Measurements from ENCODE around the gene PLA2G15.

PLA2G15 gene

DNA sequence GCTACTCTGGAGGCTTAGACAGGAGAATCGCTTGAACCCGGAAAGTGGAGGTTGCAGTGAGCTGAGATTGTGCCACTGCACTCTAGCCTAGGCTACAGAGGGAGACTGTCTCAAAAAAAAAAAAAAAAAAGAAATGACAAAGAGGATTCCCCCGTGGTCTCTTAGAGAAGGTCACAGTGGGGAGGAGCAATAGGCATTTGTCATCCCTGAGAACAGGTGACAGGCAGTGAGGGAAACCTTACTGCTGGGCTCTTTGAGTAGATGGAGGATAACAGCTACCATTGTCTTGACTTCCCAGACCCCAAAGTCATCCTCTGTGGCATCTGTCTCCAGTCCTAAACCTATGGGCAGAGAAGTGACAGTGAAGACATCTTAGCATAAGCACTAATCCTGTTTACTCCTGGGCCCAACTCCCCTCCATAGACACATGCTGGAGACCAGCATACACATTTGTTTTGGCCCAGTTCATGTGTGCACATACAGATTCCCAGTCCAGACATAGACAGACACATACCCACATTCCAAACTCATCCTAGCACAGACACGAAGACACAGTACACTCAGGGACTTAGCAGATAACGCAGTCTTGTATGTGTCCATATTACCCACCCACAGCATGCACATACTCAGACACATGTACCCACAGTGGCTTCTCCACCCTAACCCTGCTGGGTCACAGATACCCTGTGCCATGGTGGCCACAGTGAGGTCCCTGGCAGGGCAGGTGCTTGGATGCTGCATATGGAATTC lies 11.9 kb upstream of the PLA2G15 start:
- DNase-seq: no peak

DNA sequence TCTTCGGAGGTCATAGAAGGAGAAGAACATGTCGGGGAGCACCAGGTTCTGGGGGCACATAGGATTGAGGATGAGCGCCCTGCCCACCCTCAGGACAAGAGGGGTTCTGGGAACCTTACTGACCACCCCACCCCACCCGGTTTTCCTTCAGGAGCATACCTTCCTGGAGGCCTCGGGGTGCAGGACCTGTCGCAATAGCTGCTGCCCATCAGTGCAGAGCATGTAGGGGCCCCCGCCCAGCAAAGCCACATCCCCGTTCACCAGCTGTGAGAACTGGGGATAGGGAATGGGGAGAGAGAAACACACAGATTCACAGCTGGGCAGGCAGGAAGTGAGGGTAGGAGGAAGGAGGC lies 11.4 kb upstream of the PLA2G15 start:
- DNase-seq: no peak

DNA sequence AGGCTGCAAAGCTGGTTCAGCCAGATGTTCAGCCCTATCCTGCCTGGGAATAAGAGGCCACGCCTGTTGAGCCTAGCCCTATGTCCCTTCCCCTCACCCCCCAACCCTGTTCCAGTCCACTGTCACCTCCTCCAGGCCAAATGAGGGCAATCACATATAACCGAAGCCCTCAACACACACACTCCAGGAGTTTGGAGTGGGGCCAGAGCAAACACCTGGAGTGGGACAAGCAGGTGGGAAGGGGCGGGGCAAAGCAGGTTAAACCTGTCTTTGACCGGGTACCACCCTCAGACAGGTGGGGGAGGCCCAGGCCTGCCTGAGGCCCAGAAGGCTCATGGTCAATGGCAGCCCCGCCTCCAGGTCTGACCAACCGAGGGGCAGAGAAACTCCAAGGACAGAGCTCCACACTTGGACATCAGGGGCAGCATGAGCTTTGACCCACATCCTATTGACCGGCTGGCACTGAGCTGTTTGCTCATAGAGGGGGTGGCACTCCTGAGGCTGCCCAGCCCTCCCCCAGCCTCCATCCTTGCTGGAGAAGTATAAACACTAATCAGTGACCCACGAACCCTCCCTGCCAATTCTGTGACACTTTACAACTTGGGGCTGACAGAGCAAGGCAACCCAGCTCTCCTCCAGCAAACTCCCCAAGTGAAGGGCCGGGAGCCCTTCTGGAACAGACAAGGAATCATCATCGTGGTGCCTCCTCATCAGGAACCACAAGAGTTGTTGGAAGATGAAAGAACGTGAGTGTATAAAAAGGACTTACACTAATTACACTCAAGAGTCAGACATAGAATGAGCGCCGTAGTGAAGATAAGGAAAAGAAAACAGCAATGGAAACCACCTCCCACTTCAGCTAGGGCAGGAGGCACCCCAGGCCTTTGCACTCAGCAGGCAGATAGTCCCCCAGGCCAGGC lies 10.7 kb upstream of the PLA2G15 start:
- DNase-seq: no peak

DNA sequence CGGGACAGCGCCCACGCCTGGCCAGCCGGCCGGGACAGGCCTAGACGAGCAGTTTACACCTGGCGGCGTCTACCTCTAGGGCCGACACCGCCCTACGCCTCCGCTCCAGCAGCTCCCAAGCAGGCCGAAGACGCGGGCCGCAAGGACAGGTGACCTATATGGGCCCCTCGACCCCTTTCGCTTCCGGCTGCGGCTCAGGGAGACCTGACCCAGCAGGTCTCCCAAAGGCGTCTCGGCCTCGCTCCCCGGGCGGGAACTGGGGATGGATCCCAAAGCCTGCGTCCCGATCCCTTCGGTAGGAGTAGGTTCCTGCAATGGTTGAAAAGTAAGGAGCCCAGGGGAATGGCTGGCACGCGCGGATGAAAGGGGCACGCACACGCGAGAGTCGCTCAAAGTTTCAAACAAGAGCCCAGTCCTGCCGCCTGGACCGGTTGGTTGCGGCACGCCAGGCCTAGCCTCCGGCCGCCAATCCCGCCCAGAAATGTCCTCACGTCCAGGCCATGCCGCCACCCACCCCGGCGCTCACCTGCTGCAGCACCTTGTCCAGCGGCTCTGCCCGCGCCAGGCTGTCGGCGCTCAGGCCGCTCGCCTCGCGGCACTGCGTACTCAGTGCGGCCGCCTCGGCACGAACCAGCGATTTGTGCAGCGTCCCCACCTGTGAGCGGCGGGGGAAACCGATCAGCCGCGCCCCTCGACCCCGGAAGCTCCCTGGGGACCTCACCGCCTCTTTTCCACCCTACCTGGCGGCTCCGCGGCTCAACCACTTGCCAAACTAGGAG lies 9.9 kb upstream of the PLA2G15 start:
- DNase-seq: no peak

- DNase-seq: no peak
Measured at GRCh38 chr16:68235887-68236136, 9.4 kb upstream of the PLA2G15 start, which contains the start of gene ESRP2. Gene ESRP2 (minus strand): TSS chr16:68236127. CDS start chr16:68236045, 82 bp downstream.

GRCh38 chr16:68236137-68236825 lies 8.9 kb upstream of the PLA2G15 start:
- no peak for DNase-seq

- DNase-seq: no peak
Measured at GRCh38 chr16:68236826-68237242, 8.3 kb upstream of the PLA2G15 start.

- DNase-seq: peak; percentile 93 to 97
Measured at GRCh38 chr16:68237243-68238028, 7.7 kb upstream of the PLA2G15 start.

DNA sequence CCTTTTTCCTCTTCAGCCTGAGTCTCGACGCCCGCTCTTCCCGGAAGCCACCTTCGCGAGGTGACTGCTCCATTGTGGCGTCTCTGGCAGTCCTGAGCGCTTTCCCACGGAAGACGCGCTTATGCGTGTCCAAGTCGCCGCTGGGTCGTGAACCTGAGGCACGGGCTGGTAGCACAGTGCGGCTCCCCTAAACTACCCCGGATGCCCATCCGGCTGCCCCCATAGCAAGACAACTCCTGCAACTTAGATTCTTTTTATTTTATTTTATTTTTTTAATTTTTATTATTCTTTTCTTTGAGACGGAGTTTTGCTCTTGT lies 7.2 kb upstream of the PLA2G15 start:
- DNase-seq: no peak

- DNase-seq: no peak
Measured at GRCh38 chr16:68242085-68242484, 3.1 kb upstream of the PLA2G15 start.

- no peak for DNase-seq
Measured at GRCh38 chr16:68242926-68243858, 2.0 kb upstream of the PLA2G15 start.

GRCh38 chr16:68244481-68244902 lies 681 bp upstream of the PLA2G15 start:
- no peak for DNase-seq

GRCh38 chr16:68246121-68246520 lies 948 bp downstream of the PLA2G15 start:
- no peak for DNase-seq

GRCh38 chr16:68246666-68247065 lies 1.5 kb downstream of the PLA2G15 start:
- DNase-seq: no peak

DNA sequence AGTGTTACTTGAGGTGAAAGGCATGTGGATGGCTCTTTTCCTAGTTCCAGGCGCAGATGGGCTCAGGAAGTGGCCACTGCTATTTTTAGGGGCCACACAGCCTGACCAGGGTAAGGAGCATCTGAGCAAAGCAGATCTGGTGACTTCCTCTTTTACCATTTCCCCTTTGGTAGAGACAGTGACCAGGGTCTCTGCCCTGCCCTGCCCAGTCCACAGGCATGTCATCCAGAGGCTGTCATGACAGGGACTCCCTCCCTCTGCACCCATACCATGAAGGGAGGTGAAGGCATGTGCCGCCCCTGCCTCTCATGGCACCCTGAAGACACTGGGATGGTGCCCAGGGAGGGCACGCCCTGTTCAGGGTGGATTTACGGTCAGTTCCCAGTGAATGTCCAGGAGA lies 2.2 kb downstream of the PLA2G15 start:
- DNase-seq: no peak

- DNase-seq: no peak
Measured at GRCh38 chr16:68247932-68248331, 2.8 kb downstream of the PLA2G15 start.

- DNase-seq: no peak
Measured at GRCh38 chr16:68249371-68249770, 4.2 kb downstream of the PLA2G15 start.

- no peak for DNase-seq
Measured at GRCh38 chr16:68250951-68251350, 5.8 kb downstream of the PLA2G15 start.

DNA sequence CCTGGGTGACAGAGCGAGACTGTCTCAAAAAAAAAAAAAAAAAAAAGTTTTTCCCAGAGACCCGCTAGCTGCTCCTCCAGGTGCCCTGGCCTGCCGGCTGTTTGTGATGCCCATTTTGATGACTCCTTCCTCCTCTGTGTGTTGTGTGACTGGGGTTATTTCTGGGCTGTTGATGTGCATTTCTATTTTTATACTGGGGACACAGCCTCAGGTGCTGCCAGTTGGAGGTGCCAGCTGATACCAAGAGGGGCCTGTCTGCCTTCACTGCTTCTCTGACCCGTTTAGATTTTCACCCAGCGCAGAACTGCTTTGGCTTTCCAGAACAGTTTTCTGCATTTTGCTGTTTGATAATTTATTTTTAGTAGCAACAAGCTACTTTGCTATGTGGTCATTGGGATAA lies 6.7 kb downstream of the PLA2G15 start:
- no peak for DNase-seq

- no peak for DNase-seq
Measured at GRCh38 chr16:68252383-68252782, 7.2 kb downstream of the PLA2G15 start.

- no peak for DNase-seq
Measured at GRCh38 chr16:68253721-68254120, 8.5 kb downstream of the PLA2G15 start.

Measured in SW 1271 (cell line).